Activated T-cell treated with anti-CD3 and anti-CD28 coated beads, Interleukin-2, amount 50 U/mL, for 24 hours (primary cell): Measurements from ENCODE around the gene MPC1.

Experiments used
- DNase-seq: peaks from one replicate; pipeline ENCODE4 v3.0.0-alpha.2; 2020
- H3K27ac Mint-ChIP-seq: 2 replicates; pipeline ENCODE4 v1.8.0; 2020; ENCODE audit warnings: mild to moderate bottlenecking, mixed read lengths
- H3K27me3 Mint-ChIP-seq: 2 replicates; pipeline ENCODE4 v1.8.0; 2020; ENCODE audit warnings: mixed read lengths
- H3K36me3 Mint-ChIP-seq: 2 replicates; pipeline ENCODE4 v1.8.0; 2020; ENCODE audit warnings: low read depth, mixed read lengths
- H3K4me1 Mint-ChIP-seq: 2 replicates; pipeline ENCODE4 v1.8.0; 2020; ENCODE audit warnings: low read depth, mixed read lengths
- H3K4me3 Mint-ChIP-seq: 2 replicates; pipeline ENCODE4 v1.8.0; 2020; ENCODE audit warnings: mild to moderate bottlenecking, moderate library complexity, mixed read lengths
- H3K9me3 Mint-ChIP-seq: 2 replicates; pipeline ENCODE4 v1.8.0; 2020; ENCODE audit warnings: mixed read lengths

The MPC1 gene

GRCh38 chr6:166382933-166383801 lies at the start of gene MPC1:
MPC1 (minus strand) TSS chr6:166382940; CDS start chr6:166382876, 64 bp downstream.
- Mint-ChIP-seq H3K4me1 (peaks cover 17% of the 10 kb centered on the region), H3K9me3 (no peaks in the 10 kb centered on the region), H3K27me3 (no peaks in the 10 kb centered on the region), H3K4me3 (peak within 1 kb of the TSS; percentile 90), H3K36me3 (peaks cover 7% of the 10 kb centered on the region), H3K27ac (peak within 1 kb of the TSS; percentile 86)
- DNase-seq = peak; percentile 96

GRCh38 chr6:166430269-166430668 lies 47.5 kb upstream of the MPC1 start:
- Mint-ChIP-seq H3K27me3 (no peaks in the 10 kb centered on the region), H3K4me3 (no peak overlapping the region), H3K9me3 (peaks cover 2% of the 10 kb centered on the region), H3K27ac (no peak overlapping the region), H3K4me1 (peaks cover under 1% of the 10 kb centered on the region), H3K36me3 (peaks cover 4% of the 10 kb centered on the region)
- DNase-seq = no peak

GRCh38 chr6:166424431-166424830 lies 41.7 kb upstream of the MPC1 start:
- Mint-ChIP-seq H3K36me3 (peaks cover 4% of the 10 kb centered on the region), H3K27ac (no peak overlapping the region), H3K4me3 (no peak overlapping the region), H3K9me3 (peaks cover 2% of the 10 kb centered on the region), H3K4me1 (peaks cover 22% of the 10 kb centered on the region), H3K27me3 (no peaks in the 10 kb centered on the region)
- DNase-seq = no peak

- peaks cover 2% of the 10 kb centered on the region for H3K36me3 Mint-ChIP-seq
- no peak for DNase-seq
- peaks cover 28% of the 10 kb centered on the region for H3K4me1 Mint-ChIP-seq
- H3K4me3 Mint-ChIP-seq = no peak overlapping the region
- H3K27ac Mint-ChIP-seq = no peak overlapping the region
- no peaks in the 10 kb centered on the region for H3K27me3 Mint-ChIP-seq
- H3K9me3 Mint-ChIP-seq = peaks cover 2% of the 10 kb centered on the region
Measured at GRCh38 chr6:166423781-166424180, 41.0 kb upstream of the MPC1 start.

- H3K36me3 Mint-ChIP-seq = no peaks in the 10 kb centered on the region
- H3K4me3 Mint-ChIP-seq = no peak overlapping the region
- H3K9me3 Mint-ChIP-seq = no peaks in the 10 kb centered on the region
- no peak overlapping the region for H3K27ac Mint-ChIP-seq
- DNase-seq = peak; percentile 17
- no peaks in the 10 kb centered on the region for H3K27me3 Mint-ChIP-seq
- peaks cover 34% of the 10 kb centered on the region for H3K4me1 Mint-ChIP-seq
Measured at GRCh38 chr6:166423051-166423745, 40.5 kb upstream of the MPC1 start.

GRCh38 chr6:166422201-166422940 lies 39.6 kb upstream of the MPC1 start:
- no peaks in the 10 kb centered on the region for H3K36me3 Mint-ChIP-seq
- H3K4me3 Mint-ChIP-seq = no peak overlapping the region
- no peak overlapping the region for H3K27ac Mint-ChIP-seq
- peaks cover 42% of the 10 kb centered on the region for H3K4me1 Mint-ChIP-seq
- DNase-seq = peak; percentile 15
- no peaks in the 10 kb centered on the region for H3K9me3 Mint-ChIP-seq
- no peaks in the 10 kb centered on the region for H3K27me3 Mint-ChIP-seq

- no peak for DNase-seq
- H3K27ac Mint-ChIP-seq = no peak overlapping the region
- H3K36me3 Mint-ChIP-seq = peaks cover 6% of the 10 kb centered on the region
- no peak overlapping the region for H3K4me3 Mint-ChIP-seq
- peaks cover 62% of the 10 kb centered on the region for H3K4me1 Mint-ChIP-seq
- H3K9me3 Mint-ChIP-seq = peaks cover 13% of the 10 kb centered on the region
- H3K27me3 Mint-ChIP-seq = no peaks in the 10 kb centered on the region
Measured at GRCh38 chr6:166420351-166420750, 37.6 kb upstream of the MPC1 start.

- no peak overlapping the region for H3K4me3 Mint-ChIP-seq
- H3K27me3 Mint-ChIP-seq = no peaks in the 10 kb centered on the region
- peaks cover 6% of the 10 kb centered on the region for H3K36me3 Mint-ChIP-seq
- peaks cover 69% of the 10 kb centered on the region for H3K4me1 Mint-ChIP-seq
- peak overlapping the region; percentile 82 for H3K27ac Mint-ChIP-seq
- peaks cover 13% of the 10 kb centered on the region for H3K9me3 Mint-ChIP-seq
- DNase-seq = peak; percentile 32
Measured at GRCh38 chr6:166419717-166420116, 37.0 kb upstream of the MPC1 start.

- Mint-ChIP-seq H3K36me3 (peaks cover 6% of the 10 kb centered on the region), H3K4me1 (peaks cover 73% of the 10 kb centered on the region), H3K4me3 (peak overlapping the region; percentile 43), H3K27me3 (no peaks in the 10 kb centered on the region), H3K27ac (peak overlapping the region; percentile 82), H3K9me3 (peaks cover 13% of the 10 kb centered on the region)
- DNase-seq = peak; percentile 72
Measured at GRCh38 chr6:166419286-166419685, 36.5 kb upstream of the MPC1 start.

GRCh38 chr6:166418691-166419143 lies 36.0 kb upstream of the MPC1 start:
- peaks cover 13% of the 10 kb centered on the region for H3K9me3 Mint-ChIP-seq
- no peaks in the 10 kb centered on the region for H3K27me3 Mint-ChIP-seq
- peaks cover 6% of the 10 kb centered on the region for H3K36me3 Mint-ChIP-seq
- peak overlapping the region; percentile 82 for H3K27ac Mint-ChIP-seq
- peak; percentile 51 for DNase-seq
- H3K4me3 Mint-ChIP-seq = peak overlapping the region; percentile 43
- H3K4me1 Mint-ChIP-seq = peaks cover 76% of the 10 kb centered on the region

GRCh38 chr6:166417285-166417691 lies 34.5 kb upstream of the MPC1 start:
- Mint-ChIP-seq H3K9me3 (peaks cover 13% of the 10 kb centered on the region), H3K4me1 (peaks cover 85% of the 10 kb centered on the region), H3K4me3 (no peak overlapping the region), H3K36me3 (peaks cover 6% of the 10 kb centered on the region), H3K27me3 (no peaks in the 10 kb centered on the region), H3K27ac (peak overlapping the region; percentile 80)
- peak; percentile 74 for DNase-seq

GRCh38 chr6:166415833-166416347 lies 33.1 kb upstream of the MPC1 start:
- peaks cover 92% of the 10 kb centered on the region for H3K4me1 Mint-ChIP-seq
- H3K27ac Mint-ChIP-seq = peak overlapping the region; percentile 14
- no peaks in the 10 kb centered on the region for H3K27me3 Mint-ChIP-seq
- peak; percentile 7 for DNase-seq
- H3K9me3 Mint-ChIP-seq = peaks cover 13% of the 10 kb centered on the region
- peaks cover 6% of the 10 kb centered on the region for H3K36me3 Mint-ChIP-seq
- no peak overlapping the region for H3K4me3 Mint-ChIP-seq

GRCh38 chr6:166415306-166415705 lies 32.6 kb upstream of the MPC1 start:
- Mint-ChIP-seq H3K27me3 (no peaks in the 10 kb centered on the region), H3K4me1 (peaks cover 92% of the 10 kb centered on the region), H3K27ac (peak overlapping the region; percentile 14), H3K36me3 (peaks cover 6% of the 10 kb centered on the region), H3K4me3 (no peak overlapping the region), H3K9me3 (peaks cover 13% of the 10 kb centered on the region)
- peak; percentile 47 for DNase-seq

GRCh38 chr6:166413491-166413951 lies 30.8 kb upstream of the MPC1 start:
- DNase-seq = no peak
- H3K9me3 Mint-ChIP-seq = peaks cover 13% of the 10 kb centered on the region
- H3K27me3 Mint-ChIP-seq = no peaks in the 10 kb centered on the region
- H3K4me1 Mint-ChIP-seq = peaks cover 82% of the 10 kb centered on the region
- H3K27ac Mint-ChIP-seq = no peak overlapping the region
- H3K36me3 Mint-ChIP-seq = peaks cover 6% of the 10 kb centered on the region
- H3K4me3 Mint-ChIP-seq = no peak overlapping the region
